GM18870 (cell line): ENCODE measurements around the gene TMEM208.

Experiments used
- ATAC-seq: cut with Tn5 transposase; IDR thresholded peaks from one replicate; pipeline ENCODE4 v1.9.1; 2021; ENCODE audit warnings: moderate library complexity; ENCODE audit not compliant: unreplicated experiment

Gene TMEM208

GRCh38 chr16:67248401-67249177 is 21.7 kb downstream of the TMEM208 start, which contains the start of gene SLC9A5:
SLC9A5 (plus strand) TSS chr16:67248979; CDS start chr16:67249015, 36 bp downstream.
- no peak for ATAC-seq

- no peak for ATAC-seq
Measured at GRCh38 chr16:67249178-67250044, 22.5 kb downstream of the TMEM208 start.

GRCh38 chr16:67250045-67250327 is 23.1 kb downstream of the TMEM208 start:
- ATAC-seq, result no peak

- no peak for ATAC-seq
Measured at GRCh38 chr16:67252609-67253497, 25.9 kb downstream of the TMEM208 start.

- no peak for ATAC-seq
Measured at GRCh38 chr16:67254801-67255552, 28.0 kb downstream of the TMEM208 start.

- ATAC-seq, result no peak
Measured at GRCh38 chr16:67255553-67256221, 28.8 kb downstream of the TMEM208 start.

GRCh38 chr16:67256701-67257230 is 29.8 kb downstream of the TMEM208 start:
- ATAC-seq, result no peak

- no peak for ATAC-seq
Measured at GRCh38 chr16:67257486-67258160, 30.7 kb downstream of the TMEM208 start.

GRCh38 chr16:67258161-67258835 is 31.4 kb downstream of the TMEM208 start:
- no peak for ATAC-seq

GRCh38 chr16:67259705-67260104 is 32.8 kb downstream of the TMEM208 start:
- ATAC-seq, result no peak

GRCh38 chr16:67260426-67261063 is 33.6 kb downstream of the TMEM208 start:
- no peak for ATAC-seq

- ATAC-seq, result no peak
Measured at GRCh38 chr16:67263201-67263600, 36.3 kb downstream of the TMEM208 start.

GRCh38 chr16:67264277-67264676 is 37.3 kb downstream of the TMEM208 start:
- ATAC-seq, result no peak

- no peak for ATAC-seq
Measured at GRCh38 chr16:67264866-67265265, 37.9 kb downstream of the TMEM208 start.

GRCh38 chr16:67265834-67266233 is 38.9 kb downstream of the TMEM208 start:
- no peak for ATAC-seq

GRCh38 chr16:67268136-67268579 is 41.2 kb downstream of the TMEM208 start:
- no peak for ATAC-seq

- ATAC-seq, result no peak
Measured at GRCh38 chr16:67269766-67270165, 42.8 kb downstream of the TMEM208 start.

- no peak for ATAC-seq
Measured at GRCh38 chr16:67270931-67271338, 44.0 kb downstream of the TMEM208 start.
